SK-N-MC (cell line): ENCODE results near the gene SLCO4A1.

Source experiments
- EZH2 ChIP-seq: fragments of 200-600 bp; sonication (generic); IDR thresholded peaks from one replicate; pipeline ENCODE4 v1.6.1; 2017; ENCODE audit warnings: antibody characterized with exemption
- POLR2AphosphoS5 ChIP-seq: IDR thresholded peaks from 2 replicates; pipeline ENCODE4 v1.6.1; 2012; ENCODE audit warnings: mild to moderate bottlenecking, low read depth, low read length, borderline replicate concordance

DNA sequence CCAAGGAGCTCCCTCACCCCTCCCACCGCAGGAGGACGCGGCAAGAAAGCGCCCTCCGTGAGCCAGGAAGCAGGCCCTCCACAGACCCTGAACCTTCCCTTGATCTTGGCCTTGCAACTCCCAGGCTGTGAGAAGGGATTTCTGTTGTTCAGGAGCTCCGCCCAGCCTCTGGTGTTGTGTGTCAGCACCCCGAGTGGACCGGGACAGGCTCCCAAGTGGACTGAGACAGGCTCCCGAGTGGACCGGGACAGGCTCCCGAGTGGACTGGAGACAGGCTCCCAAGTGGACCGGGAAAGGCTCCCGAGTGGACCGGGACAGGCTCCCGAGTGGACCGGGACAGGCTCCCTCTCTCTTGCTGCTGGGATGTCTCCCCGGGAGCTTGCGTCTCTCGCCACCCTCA is 57.0 kb downstream of the SLCO4A1 start:
- TF ChIP-seq POLR2AphosphoS5 (no peak), EZH2 (no peak)
